HepG2 (cell line): Measurements from ENCODE around the gene ITGB6. TPM values are rescaled to one million over a fixed set of nuclear protein-coding genes. Genes with fewer than 3 reads are reported as not detected.

Source experiments
- ATAC-seq: fragments of 200-7000 bp; cut with Tn5 transposase; 3 replicates; pipeline ENCODE4 v1.9.1; 2020; ENCODE audit warnings: mild to moderate bottlenecking, moderate library complexity
- BruUV-seq: library from RNA; stranded (reverse); fragments of 400-500 nt; replicated peaks from 2 replicates; lab custom pipeline; 2021; lab: Mats Ljungman, UMichigan
- CTCF ChIA-PET: fragments of 300-600 bp; formaldehyde crosslinking; extraction: SDS; loops from one replicate; lab custom pipeline; 2021; ENCODE audit warnings: low total read pairs, inconsistent platforms, low intra/inter-chr PET ratio; lab: Yijun Ruan, JAX
- POLR2A ChIA-PET: fragments of 350-600 bp; sonication (Branson Sonifier 250); formaldehyde crosslinking; loops from one replicate; lab custom pipeline; 2020; ENCODE audit warnings: antibody characterized with exemption, inconsistent platforms; lab: Yijun Ruan, JAX
- DNase-seq: peaks from one replicate; pipeline ENCODE4 v3.0.0-alpha.2; 2015; ENCODE audit warnings: low spot score
- FAIRE-seq: peaks from 3 replicates; lab custom pipeline; 2011; peaks lifted over from hg19 to GRCh38; lab: Jason Lieb, UNC
- H2AFZ ChIP-seq: one replicate; pipeline ENCODE4 v1.6.1; 2011; ENCODE audit warnings: low read length, inconsistent platforms
- H3K27ac ChIP-seq: fragments of 300-600 bp; 3 replicates; pipeline ENCODE4 v1.8.0; 2011; ENCODE audit warnings: mixed run types, mild to moderate bottlenecking, mixed read lengths, low read length, inconsistent platforms; ENCODE audit not compliant: insufficient read depth; ENCODE audit errors: extremely low read length
- H3K27me3 ChIP-seq, 2 experiments: fragments of 200-600 bp in 1 of 2; 2 replicates in 1 of 2; 3 replicates in 1 of 2; pipeline versions ENCODE4 v1.6.0 to v1.8.0; 2011; ENCODE audit warnings: low read length in 2 of 2, mild to moderate bottlenecking in 2 of 2, moderate library complexity in 2 of 2, inconsistent platforms in 1 of 2; ENCODE audit not compliant: insufficient read depth in 2 of 2, control insufficient read depth in 1 of 2
- H3K36me3 ChIP-seq, 2 experiments: fragments of 200-600 bp in 1 of 2; replicated peaks in 1 of 2; 2 replicates in 1 of 2; 3 replicates in 1 of 2; pipeline versions ENCODE4 v1.5.1 to v1.8.0; 2011; ENCODE audit warnings: low read length in 2 of 2, inconsistent platforms in 1 of 2; ENCODE audit not compliant: insufficient read depth in 2 of 2, control insufficient read depth in 1 of 2
- H3K4me1 ChIP-seq: 2 replicates; pipeline ENCODE4 v1.5.1; 2012; ENCODE audit warnings: low read length, inconsistent platforms; ENCODE audit not compliant: insufficient read depth
- H3K4me2 ChIP-seq: 2 replicates; pipeline ENCODE4 v1.6.0; 2011; ENCODE audit warnings: low read depth, low read length, inconsistent platforms
- H3K4me3 ChIP-seq, 3 experiments: fragments of 200-600 bp in 1 of 3; sonication (generic), shearing (Covaris generic) in 1 of 3; replicated peaks in 1 of 3; 2 replicates each; pipeline ENCODE4 v1.5.1; 2011 to 2016; ENCODE audit warnings: low read length in 3 of 3, inconsistent platforms in 2 of 3, low read depth in 2 of 3, mild to moderate bottlenecking in 2 of 3, control low read depth in 1 of 3, mixed read lengths in 1 of 3; ENCODE audit not compliant: insufficient read depth in 1 of 3
- H3K79me2 ChIP-seq: one replicate; pipeline ENCODE4 v1.6.1; 2011; ENCODE audit warnings: low read length, inconsistent platforms; ENCODE audit not compliant: insufficient read depth
- H3K9ac ChIP-seq: 2 replicates; pipeline ENCODE4 v1.6.0; 2011; ENCODE audit warnings: mild to moderate bottlenecking, low read depth, low read length, inconsistent platforms; ENCODE audit not compliant: insufficient read depth
- H3K9me3 ChIP-seq: 2 replicates; pipeline ENCODE4 v1.5.1; 2012; ENCODE audit warnings: mild to moderate bottlenecking, low read length
- H4K20me1 ChIP-seq: 2 replicates; pipeline ENCODE4 v1.6.0; 2011; ENCODE audit warnings: inconsistent platforms, mild to moderate bottlenecking, low read length, moderate library complexity; ENCODE audit not compliant: insufficient read depth
- ASH2L ChIP-seq: fragments of 300-600, 200-600 bp; sonication (generic); IDR thresholded peaks from 2 replicates; pipeline ENCODE4 v1.7.0; 2017; ENCODE audit warnings: low read depth, mild to moderate bottlenecking, moderate library complexity, mixed read lengths, low read length; ENCODE audit not compliant: insufficient read length
- BCL6 ChIP-seq: IDR thresholded peaks from 2 replicates; pipeline ENCODE4 v1.6.1; 2016; ENCODE audit warnings: missing genetic modification reagents, missing compliant biosample characterization
- E2F5 ChIP-seq: sonication (generic); formaldehyde crosslinking; conservative IDR thresholded peaks from 2 replicates; pipeline ENCODE4 v1.4.0; 2020; ENCODE audit warnings: missing genetic modification reagents
- FOXJ3 ChIP-seq: sonication (generic); formaldehyde crosslinking; IDR thresholded peaks from 2 replicates; pipeline ENCODE4 v1.4.0; 2020; ENCODE audit warnings: missing genetic modification reagents, mild to moderate bottlenecking, borderline replicate concordance
- HOMEZ ChIP-seq: IDR thresholded peaks from 2 replicates; pipeline ENCODE4 v1.6.1; 2016; ENCODE audit warnings: low read depth
- RBFOX2 ChIP-seq: fragments of 200-400 bp; formaldehyde crosslinking; IDR thresholded peaks from 2 replicates; pipeline ENCODE4 v1.6.1; 2017; ENCODE audit warnings: low read depth, mild to moderate bottlenecking, low read length
- SETDB1 ChIP-seq: sonication (generic); formaldehyde crosslinking; IDR thresholded peaks from 2 replicates; pipeline ENCODE4 v1.5.1; 2020; ENCODE audit warnings: missing genetic modification reagents, mild to moderate bottlenecking, borderline replicate concordance
- SMYD3 ChIP-seq: sonication (generic); formaldehyde crosslinking; IDR thresholded peaks from 2 replicates; pipeline ENCODE4 v1.8.1; 2023; ENCODE audit warnings: mild to moderate bottlenecking, missing genetic modification reagents
- ZNF274 ChIP-seq: sonication (generic); formaldehyde crosslinking; IDR thresholded peaks from 2 replicates; pipeline ENCODE4 v1.5.1; 2020; ENCODE audit warnings: mild to moderate bottlenecking, missing genetic modification reagents
- ZNF558 ChIP-seq: sonication (generic); formaldehyde crosslinking; IDR thresholded peaks from 2 replicates; pipeline ENCODE4 v1.9.0; 2022; ENCODE audit warnings: mild to moderate bottlenecking, missing genetic modification reagents, borderline replicate concordance
- ZNF607 ChIP-seq: sonication (generic); formaldehyde crosslinking; IDR thresholded peaks from 2 replicates; pipeline ENCODE4 v1.5.1; 2020; ENCODE audit warnings: missing genetic modification reagents, mild to moderate bottlenecking, borderline replicate concordance
- in situ Hi-C: cut with HindIII; loops from 2 replicates; pipeline ENCODE4 v1.10.0; 2017; ENCODE audit warnings: low pct_unique_long_range_greater_than_20kb; ENCODE audit not compliant: extremely low pct_ligation_motif_present
- intact Hi-C: fragments of 100-400 bp; cut with micrococcal nuclease; formaldehyde crosslinking; loops from one replicate; pipeline ENCODE4 v1.10.0; 2022; ENCODE audit not compliant: unreplicated experiment
- polyA plus RNA-seq, 8 experiments: library from polyadenylated mRNA; depleted of rRNA in 3 of 8; stranded (reverse) in 7 of 8; unstranded in 1 of 8; fragments of >200 nt; fragmentation: Illumina TruSeq in 4 of 8; extraction: Trizol in 4 of 8; gene quantifications; 2 replicates each; pipeline versions ENCODE4 v1.2.1 to v1.2.3, GENCODE V29; 2011 to 2016; ENCODE audit warnings: low read depth in 4 of 8, missing spikeins in 1 of 8, mixed read lengths in 1 of 8; ENCODE audit not compliant: insufficient read depth in 1 of 8
- total RNA-seq, 5 experiments: library from RNA; depleted of rRNA; stranded (reverse); fragments of >200 nt; fragmentation: Illumina TruSeq; extraction: Trizol; gene quantifications; 2 replicates each; pipeline ENCODE4 v1.2.3, GENCODE V29; 2016; ENCODE audit warnings: low read depth in 1 of 5
- TF ChIP-seq, protein P1 (sequence below): IDR thresholded peaks from 2 replicates; pipeline ENCODE4 v1.6.1; 2016
- TF ChIP-seq, protein P2 (sequence below): IDR thresholded peaks from 2 replicates; pipeline ENCODE4 v1.6.1; 2016; ENCODE audit warnings: low read depth, control low read depth
- TF ChIP-seq, protein P3 (sequence below): sonication (generic); formaldehyde crosslinking; IDR thresholded peaks from 2 replicates; pipeline ENCODE4 v1.5.0; 2020; ENCODE audit warnings: mild to moderate bottlenecking, missing genetic modification reagents, borderline replicate concordance
- TF ChIP-seq, protein P4 (sequence below), 2 experiments: IDR thresholded peaks; 2 replicates each; pipeline ENCODE4 v1.6.1; 2011 to 2012; ENCODE audit warnings: low read length in 2 of 2, borderline replicate concordance in 1 of 2, low read depth in 1 of 2, mild to moderate bottlenecking in 1 of 2, moderate library complexity in 1 of 2

The ITGB6 gene
- total and polyA plus RNA-seq, 2 of the 13 experiments (the other 11 are each of a cell fraction or from before 2014, with no cell fraction given), result not detected

- Histone ChIP-seq H3K9me3 (no peaks in the 10 kb centered on the region), H3K27me3 (0 out of 5 replicates have a peak, but pooled peaks cover 0 to 5% of the 10 kb centered on the region in 2 experiments), H3K4me3 (no peak overlapping the region), H3K9ac (no peak overlapping the region), H3K36me3 (no peaks in the 10 kb centered on the region), H4K20me1 (no peaks in the 10 kb centered on the region), H3K27ac (no peak overlapping the region), H3K4me2 (no peak overlapping the region), H3K79me2 (no peaks in the 10 kb centered on the region), H3K4me1 (no peaks in the 10 kb centered on the region), H2AFZ (no peak overlapping the region)
- BruUV-seq, result no TSS peak
- no peak for FAIRE-seq
- intact Hi-C loops (no loop called here), in situ Hi-C loops (no loop called here)
- ChIA-PET CTCF (no interaction called here), POLR2A (no interaction called here)
- no peak for DNase-seq
- ATAC-seq, result no peak
- TF ChIP-seq, protein P1, sequence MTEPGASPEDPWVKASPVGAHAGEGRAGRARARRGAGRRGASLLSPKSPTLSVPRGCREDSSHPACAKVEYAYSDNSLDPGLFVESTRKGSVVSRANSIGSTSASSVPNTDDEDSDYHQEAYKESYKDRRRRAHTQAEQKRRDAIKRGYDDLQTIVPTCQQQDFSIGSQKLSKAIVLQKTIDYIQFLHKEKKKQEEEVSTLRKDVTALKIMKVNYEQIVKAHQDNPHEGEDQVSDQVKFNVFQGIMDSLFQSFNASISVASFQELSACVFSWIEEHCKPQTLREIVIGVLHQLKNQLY, result no peak
- TF ChIP-seq ZNF274 (CRISPR knock-in tag) (no peak), SMYD3 (no peak), RBFOX2 (no peak), ASH2L (no peak), E2F5 (CRISPR knock-in tag) (no peak), ZNF558 (CRISPR knock-in tag) (no peak), HOMEZ (CRISPR knock-in tag) (no peak), ZNF607 (CRISPR knock-in tag) (no peak), SETDB1 (CRISPR knock-in tag) (no peak), FOXJ3 (no peak), BCL6 (no peak)
- TF ChIP-seq, protein P2, sequence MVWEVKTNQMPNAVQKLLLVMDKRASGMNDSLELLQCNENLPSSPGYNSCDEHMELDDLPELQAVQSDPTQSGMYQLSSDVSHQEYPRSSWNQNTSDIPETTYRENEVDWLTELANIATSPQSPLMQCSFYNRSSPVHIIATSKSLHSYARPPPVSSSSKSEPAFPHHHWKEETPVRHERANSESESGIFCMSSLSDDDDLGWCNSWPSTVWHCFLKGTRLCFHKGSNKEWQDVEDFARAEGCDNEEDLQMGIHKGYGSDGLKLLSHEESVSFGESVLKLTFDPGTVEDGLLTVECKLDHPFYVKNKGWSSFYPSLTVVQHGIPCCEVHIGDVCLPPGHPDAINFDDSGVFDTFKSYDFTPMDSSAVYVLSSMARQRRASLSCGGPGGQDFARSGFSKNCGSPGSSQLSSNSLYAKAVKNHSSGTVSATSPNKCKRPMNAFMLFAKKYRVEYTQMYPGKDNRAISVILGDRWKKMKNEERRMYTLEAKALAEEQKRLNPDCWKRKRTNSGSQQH (CRISPR knock-in tag), result no peak
- TF ChIP-seq, protein P3, sequence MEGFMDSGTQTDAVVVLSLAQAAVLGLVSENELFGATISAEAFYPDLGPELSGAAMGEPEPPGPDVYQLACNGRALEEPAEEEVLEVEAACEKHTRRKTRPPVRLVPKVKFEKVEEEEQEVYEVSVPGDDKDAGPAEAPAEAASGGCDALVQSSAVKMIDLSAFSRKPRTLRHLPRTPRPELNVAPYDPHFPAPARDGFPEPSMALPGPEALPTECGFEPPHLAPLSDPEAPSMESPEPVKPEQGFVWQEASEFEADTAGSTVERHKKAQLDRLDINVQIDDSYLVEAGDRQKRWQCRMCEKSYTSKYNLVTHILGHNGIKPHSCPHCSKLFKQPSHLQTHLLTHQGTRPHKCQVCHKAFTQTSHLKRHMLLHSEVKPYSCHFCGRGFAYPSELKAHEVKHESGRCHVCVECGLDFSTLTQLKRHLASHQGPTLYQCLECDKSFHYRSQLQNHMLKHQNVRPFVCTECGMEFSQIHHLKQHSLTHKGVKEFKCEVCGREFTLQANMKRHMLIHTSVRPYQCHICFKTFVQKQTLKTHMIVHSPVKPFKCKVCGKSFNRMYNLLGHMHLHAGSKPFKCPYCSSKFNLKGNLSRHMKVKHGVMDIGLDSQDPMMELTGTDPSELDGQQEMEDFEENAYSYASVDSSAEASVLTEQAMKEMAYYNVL, result no peak
- TF ChIP-seq, protein P4, sequence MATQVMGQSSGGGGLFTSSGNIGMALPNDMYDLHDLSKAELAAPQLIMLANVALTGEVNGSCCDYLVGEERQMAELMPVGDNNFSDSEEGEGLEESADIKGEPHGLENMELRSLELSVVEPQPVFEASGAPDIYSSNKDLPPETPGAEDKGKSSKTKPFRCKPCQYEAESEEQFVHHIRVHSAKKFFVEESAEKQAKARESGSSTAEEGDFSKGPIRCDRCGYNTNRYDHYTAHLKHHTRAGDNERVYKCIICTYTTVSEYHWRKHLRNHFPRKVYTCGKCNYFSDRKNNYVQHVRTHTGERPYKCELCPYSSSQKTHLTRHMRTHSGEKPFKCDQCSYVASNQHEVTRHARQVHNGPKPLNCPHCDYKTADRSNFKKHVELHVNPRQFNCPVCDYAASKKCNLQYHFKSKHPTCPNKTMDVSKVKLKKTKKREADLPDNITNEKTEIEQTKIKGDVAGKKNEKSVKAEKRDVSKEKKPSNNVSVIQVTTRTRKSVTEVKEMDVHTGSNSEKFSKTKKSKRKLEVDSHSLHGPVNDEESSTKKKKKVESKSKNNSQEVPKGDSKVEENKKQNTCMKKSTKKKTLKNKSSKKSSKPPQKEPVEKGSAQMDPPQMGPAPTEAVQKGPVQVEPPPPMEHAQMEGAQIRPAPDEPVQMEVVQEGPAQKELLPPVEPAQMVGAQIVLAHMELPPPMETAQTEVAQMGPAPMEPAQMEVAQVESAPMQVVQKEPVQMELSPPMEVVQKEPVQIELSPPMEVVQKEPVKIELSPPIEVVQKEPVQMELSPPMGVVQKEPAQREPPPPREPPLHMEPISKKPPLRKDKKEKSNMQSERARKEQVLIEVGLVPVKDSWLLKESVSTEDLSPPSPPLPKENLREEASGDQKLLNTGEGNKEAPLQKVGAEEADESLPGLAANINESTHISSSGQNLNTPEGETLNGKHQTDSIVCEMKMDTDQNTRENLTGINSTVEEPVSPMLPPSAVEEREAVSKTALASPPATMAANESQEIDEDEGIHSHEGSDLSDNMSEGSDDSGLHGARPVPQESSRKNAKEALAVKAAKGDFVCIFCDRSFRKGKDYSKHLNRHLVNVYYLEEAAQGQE (IDR thresholded peaks at IDR 0.05; ENCODE audit: borderline replicate concordance in 1 of 2, low read depth in 1 of 2, low read length in 2 of 2), result no peak
Measured at GRCh38 chr2:160169988-160170387, 30.1 kb downstream of the ITGB6 start.
